Memory B cell (primary cell): Measurements from ENCODE around the gene CHAMP1.
"Not testable (repeated sequence)": the region's sequence is repeated elsewhere in the genome, so short reads cannot be mapped to it uniquely, and the experiment has no call there.

Experiments used
- ATAC-seq: fragments of 150-1000 bp; cut with Tn5 transposase; 2 replicates; pipeline ENCODE4 v1.10.0; 2021; ENCODE audit warnings: low read depth, mild to moderate bottlenecking, moderate library complexity
- DNase-seq, 2 donors: peaks; one replicate each; pipeline ENCODE4 v3.0.0; 2022; ENCODE audit warnings: low spot score in 2 of 2
- H3K27ac Mint-ChIP-seq: one replicate; pipeline ENCODE4 v1.8.0; 2022; ENCODE audit warnings: mild to moderate bottlenecking, moderate library complexity, mixed read lengths
- H3K27me3 Mint-ChIP-seq: one replicate; pipeline ENCODE4 v1.8.0; 2022; ENCODE audit warnings: mixed read lengths
- H3K36me3 Mint-ChIP-seq: one replicate; pipeline ENCODE4 v1.8.0; 2022; ENCODE audit warnings: mild to moderate bottlenecking, mixed read lengths
- H3K4me1 Mint-ChIP-seq: one replicate; pipeline ENCODE4 v1.8.0; 2022; ENCODE audit warnings: mixed read lengths
- H3K4me3 Mint-ChIP-seq: one replicate; pipeline ENCODE4 v1.8.0; 2022; ENCODE audit warnings: mild to moderate bottlenecking, moderate library complexity, mixed read lengths
- H3K9me3 Mint-ChIP-seq: one replicate; pipeline ENCODE4 v1.8.0; 2022; ENCODE audit warnings: mixed read lengths

CHAMP1 gene

DNA sequence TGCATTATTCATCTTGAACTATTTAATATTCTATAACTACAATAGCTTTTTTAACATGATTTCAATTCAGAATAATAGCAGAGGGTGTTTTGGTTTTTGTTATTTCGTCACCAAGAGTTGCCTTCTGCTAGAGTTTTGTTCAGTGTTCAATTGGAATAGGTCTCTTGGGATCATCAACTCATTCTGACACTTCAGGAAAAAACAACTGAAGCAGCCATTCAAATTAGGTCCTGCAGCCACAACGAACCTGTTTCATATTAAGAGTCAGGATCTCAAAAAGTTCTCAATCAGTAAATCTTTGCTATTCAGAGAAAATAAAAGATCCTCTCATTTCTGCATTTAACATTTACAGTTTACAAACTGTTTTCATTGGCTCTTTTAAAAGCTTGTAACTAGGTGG lies 2.4 kb upstream of the CHAMP1 start:
- no peaks in the 10 kb centered on the region for H3K9me3 Mint-ChIP-seq
- peaks cover 2% of the 10 kb centered on the region for H3K36me3 Mint-ChIP-seq
- DNase-seq, result no peak
- H3K4me3 Mint-ChIP-seq, result no peak overlapping the region
- H3K27me3 Mint-ChIP-seq, result no peaks in the 10 kb centered on the region
- no peak overlapping the region for H3K27ac Mint-ChIP-seq
- peaks cover 22% of the 10 kb centered on the region for H3K4me1 Mint-ChIP-seq
- no peak for ATAC-seq

- H3K4me1 Mint-ChIP-seq, result peaks cover 22% of the 10 kb centered on the region
- H3K27me3 Mint-ChIP-seq, result no peaks in the 10 kb centered on the region
- no peaks in the 10 kb centered on the region for H3K9me3 Mint-ChIP-seq
- ATAC-seq (peak; percentile 25), DNase-seq (no peak)
- peak overlapping the region; percentile 95 for H3K4me3 Mint-ChIP-seq
- H3K36me3 Mint-ChIP-seq, result no peaks in the 10 kb centered on the region
- peak overlapping the region; percentile 92 for H3K27ac Mint-ChIP-seq
Measured at GRCh38 chr13:114313061-114313860, 1.0 kb upstream of the CHAMP1 start.

GRCh38 chr13:114315074-114315785 lies 927 bp downstream of the CHAMP1 start:
- Mint-ChIP-seq H3K4me3 (peak overlapping the region; percentile 87), H3K27ac (peak overlapping the region; percentile 92), H3K36me3 (peaks cover 10% of the 10 kb centered on the region), H3K9me3 (no peaks in the 10 kb centered on the region), H3K4me1 (peaks cover 32% of the 10 kb centered on the region), H3K27me3 (no peaks in the 10 kb centered on the region)
- peak; percentile 56 for ATAC-seq
- peak in 1 of 2 donors; percentile 17 for DNase-seq

DNA sequence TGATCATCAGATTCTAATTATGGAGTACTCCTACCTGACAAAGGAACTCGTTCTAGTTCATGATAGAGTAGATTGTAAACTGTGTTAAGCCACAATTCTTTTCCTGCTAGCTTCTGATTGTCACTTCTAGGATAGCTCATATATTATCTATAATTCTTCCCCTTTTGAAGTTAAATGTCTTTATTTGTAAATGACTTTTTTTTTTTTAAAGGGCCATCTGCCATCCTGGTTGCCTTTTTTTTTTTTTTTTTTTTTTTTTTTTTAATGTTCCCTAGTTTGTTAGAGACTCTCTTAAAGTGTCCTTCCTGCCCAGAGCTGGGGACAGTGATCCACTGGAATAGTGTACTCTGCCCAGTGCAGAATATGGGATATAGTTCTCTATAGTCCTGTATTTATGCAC lies 4.3 kb downstream of the CHAMP1 start:
- DNase-seq (no peak), ATAC-seq (no peak)
- peak overlapping the region; percentile 45 for H3K27ac Mint-ChIP-seq
- no peaks in the 10 kb centered on the region for H3K27me3 Mint-ChIP-seq
- peaks cover 29% of the 10 kb centered on the region for H3K4me1 Mint-ChIP-seq
- H3K36me3 Mint-ChIP-seq, result peaks cover 20% of the 10 kb centered on the region
- no peak overlapping the region for H3K4me3 Mint-ChIP-seq
- H3K9me3 Mint-ChIP-seq, result no peaks in the 10 kb centered on the region

DNA sequence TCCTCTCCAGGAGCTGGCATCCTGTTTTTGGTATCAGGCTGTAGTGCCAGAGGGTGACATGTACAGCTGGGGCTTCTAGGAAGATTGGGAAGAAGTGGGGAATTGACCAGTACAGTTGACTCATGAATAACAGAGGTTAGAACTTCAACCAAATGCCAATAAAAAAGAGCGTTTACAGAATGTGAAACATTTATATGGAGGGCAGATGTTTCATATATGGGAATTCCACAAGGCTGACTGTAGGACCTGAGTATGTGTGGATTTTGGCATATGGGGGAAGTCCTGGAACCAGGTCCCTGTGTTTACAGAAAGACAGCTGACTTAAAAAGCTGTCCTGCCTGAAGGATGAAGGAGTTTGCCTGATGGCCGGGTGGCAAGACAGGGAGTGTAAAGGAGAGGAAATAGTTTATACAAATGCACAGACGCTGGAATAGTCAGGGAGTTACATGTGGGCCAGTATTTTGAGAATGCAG lies 5.2 kb downstream of the CHAMP1 start:
- no peak for ATAC-seq
- no peak overlapping the region for H3K4me3 Mint-ChIP-seq
- no peak for DNase-seq
- H3K27me3 Mint-ChIP-seq, result no peaks in the 10 kb centered on the region
- H3K27ac Mint-ChIP-seq, result peak overlapping the region; percentile 45
- H3K9me3 Mint-ChIP-seq, result no peaks in the 10 kb centered on the region
- peaks cover 28% of the 10 kb centered on the region for H3K36me3 Mint-ChIP-seq
- H3K4me1 Mint-ChIP-seq, result peaks cover 27% of the 10 kb centered on the region

GRCh38 chr13:114320065-114320464 lies 5.8 kb downstream of the CHAMP1 start:
- ATAC-seq, result no peak
- Mint-ChIP-seq H3K36me3 (peaks cover 32% of the 10 kb centered on the region), H3K9me3 (no peaks in the 10 kb centered on the region), H3K27ac (peak overlapping the region; percentile 45), H3K4me3 (no peak overlapping the region), H3K4me1 (peaks cover 24% of the 10 kb centered on the region), H3K27me3 (no peaks in the 10 kb centered on the region)
- no peak for DNase-seq

DNA sequence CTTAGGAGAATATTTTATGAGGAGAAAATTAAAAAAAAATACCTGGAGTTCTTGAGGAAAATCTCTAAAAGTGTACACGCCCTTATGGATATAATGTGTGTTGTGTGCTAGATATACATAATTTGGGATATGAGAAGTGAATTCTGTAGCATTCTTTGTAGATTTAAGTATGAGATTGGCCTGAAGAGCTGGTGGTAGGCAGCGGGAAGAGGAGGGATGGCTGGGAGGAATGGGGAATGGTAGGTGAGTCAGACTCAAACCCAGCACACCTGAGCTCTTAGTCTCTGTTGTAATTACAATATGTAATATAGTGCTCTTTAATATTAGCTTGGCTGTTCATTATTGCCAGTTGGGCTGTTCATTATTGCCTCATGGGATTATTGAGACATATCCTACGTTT lies 7.0 kb downstream of the CHAMP1 start:
- ATAC-seq, result no peak
- H3K27ac Mint-ChIP-seq, result no peak overlapping the region
- no peaks in the 10 kb centered on the region for H3K27me3 Mint-ChIP-seq
- peaks cover 38% of the 10 kb centered on the region for H3K36me3 Mint-ChIP-seq
- H3K9me3 Mint-ChIP-seq, result no peaks in the 10 kb centered on the region
- no peak overlapping the region for H3K4me3 Mint-ChIP-seq
- peaks cover 24% of the 10 kb centered on the region for H3K4me1 Mint-ChIP-seq
- DNase-seq, result no peak

GRCh38 chr13:114323349-114323748 lies 9.0 kb downstream of the CHAMP1 start:
- Mint-ChIP-seq H3K27me3 (no peaks in the 10 kb centered on the region), H3K4me3 (no peak overlapping the region), H3K4me1 (peaks cover 31% of the 10 kb centered on the region), H3K36me3 (peaks cover 43% of the 10 kb centered on the region), H3K9me3 (no peaks in the 10 kb centered on the region), H3K27ac (no peak overlapping the region)
- ATAC-seq, result no peak
- DNase-seq, result no peak

DNA sequence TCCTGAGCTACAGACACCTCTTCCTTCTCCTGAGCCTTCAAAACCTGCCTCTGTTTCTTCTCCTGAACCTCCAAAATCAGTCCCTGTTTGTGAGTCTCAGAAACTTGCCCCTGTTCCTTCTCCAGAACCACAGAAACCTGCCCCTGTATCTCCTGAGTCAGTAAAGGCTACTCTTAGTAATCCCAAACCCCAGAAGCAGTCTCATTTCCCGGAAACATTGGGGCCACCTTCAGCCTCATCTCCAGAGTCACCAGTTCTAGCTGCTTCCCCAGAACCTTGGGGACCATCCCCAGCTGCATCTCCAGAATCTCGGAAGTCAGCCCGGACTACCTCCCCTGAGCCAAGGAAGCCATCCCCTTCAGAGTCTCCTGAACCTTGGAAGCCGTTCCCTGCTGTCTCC lies 10.0 kb downstream of the CHAMP1 start:
- ATAC-seq (no peak), DNase-seq (no peak)
- Mint-ChIP-seq H3K36me3 (peaks cover 40% of the 10 kb centered on the region), H3K27ac (peak overlapping the region; percentile 85), H3K4me3 (no peak overlapping the region), H3K9me3 (no peaks in the 10 kb centered on the region), H3K4me1 (peaks cover 28% of the 10 kb centered on the region), H3K27me3 (no peaks in the 10 kb centered on the region)

DNA sequence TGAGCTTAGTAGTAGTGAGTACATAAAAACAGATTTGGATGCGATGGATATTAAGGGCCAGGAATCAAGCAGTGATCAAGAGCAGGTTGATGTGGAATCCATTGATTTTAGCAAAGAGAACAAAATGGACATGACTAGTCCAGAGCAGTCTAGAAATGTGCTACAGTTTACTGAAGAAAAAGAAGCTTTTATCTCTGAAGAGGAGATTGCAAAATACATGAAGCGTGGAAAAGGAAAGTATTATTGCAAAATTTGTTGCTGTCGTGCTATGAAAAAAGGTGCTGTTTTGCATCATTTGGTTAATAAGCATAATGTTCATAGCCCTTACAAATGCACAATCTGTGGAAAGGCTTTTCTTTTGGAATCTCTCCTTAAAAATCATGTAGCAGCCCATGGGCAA lies 11.4 kb downstream of the CHAMP1 start:
- H3K27me3 Mint-ChIP-seq, result no peaks in the 10 kb centered on the region
- H3K27ac Mint-ChIP-seq, result peak overlapping the region; percentile 85
- ATAC-seq, result no peak
- H3K4me3 Mint-ChIP-seq, result no peak overlapping the region
- H3K36me3 Mint-ChIP-seq, result peaks cover 30% of the 10 kb centered on the region
- no peaks in the 10 kb centered on the region for H3K9me3 Mint-ChIP-seq
- no peak for DNase-seq
- H3K4me1 Mint-ChIP-seq, result peaks cover 18% of the 10 kb centered on the region

- Mint-ChIP-seq H3K27ac (peak overlapping the region; percentile 50), H3K4me3 (no peak overlapping the region), H3K36me3 (peaks cover 23% of the 10 kb centered on the region), H3K27me3 (no peaks in the 10 kb centered on the region), H3K9me3 (no peaks in the 10 kb centered on the region), H3K4me1 (peaks cover 14% of the 10 kb centered on the region)
- DNase-seq (no peak), ATAC-seq (no peak)
Measured at GRCh38 chr13:114328034-114328433, 13.7 kb downstream of the CHAMP1 start.

GRCh38 chr13:114328595-114328994 lies 14.3 kb downstream of the CHAMP1 start:
- H3K36me3 Mint-ChIP-seq, result peaks cover 23% of the 10 kb centered on the region

GRCh38 chr13:114330086-114330485 lies 15.8 kb downstream of the CHAMP1 start:
- H3K9me3 Mint-ChIP-seq, result no peaks in the 10 kb centered on the region
- ATAC-seq, result no peak

More at GRCh38 chr13:114328595-114328994, 14.3 kb downstream of the CHAMP1 start:
- ATAC-seq, result no peak
- Mint-ChIP-seq H3K27ac (peak overlapping the region; percentile 50), H3K27me3 (no peaks in the 10 kb centered on the region), H3K9me3 (no peaks in the 10 kb centered on the region), H3K4me3 (no peak overlapping the region), H3K4me1 (peaks cover 14% of the 10 kb centered on the region)
- no peak for DNase-seq

DNA sequence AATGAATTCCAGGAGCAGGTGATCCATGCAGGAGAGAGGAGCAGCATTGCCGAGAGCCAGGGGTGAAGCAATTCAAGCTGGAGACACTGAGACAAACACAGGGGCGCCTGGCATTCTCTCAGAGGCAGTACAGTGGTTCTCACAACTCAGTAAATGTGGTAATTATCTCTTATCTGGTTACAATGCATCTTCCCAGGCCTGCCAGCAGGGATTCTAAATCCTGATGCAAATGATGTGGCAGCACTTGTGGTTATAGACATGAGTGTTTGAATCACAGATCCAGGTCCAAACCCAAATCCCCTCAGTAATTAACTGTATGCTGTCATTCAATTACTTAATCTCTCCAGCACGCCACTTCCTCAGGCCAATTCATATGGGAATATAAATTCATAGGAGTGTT lies 19.6 kb downstream of the CHAMP1 start:
- Mint-ChIP-seq H3K27ac (peak overlapping the region; percentile 83), H3K4me3 (peak overlapping the region; percentile 68), H3K4me1 (peaks cover 14% of the 10 kb centered on the region)
- not testable (repeated sequence) for H3K27me3 Mint-ChIP-seq, DNase-seq, H3K36me3 Mint-ChIP-seq, ATAC-seq, H3K9me3 Mint-ChIP-seq

More at GRCh38 chr13:114330086-114330485, 15.8 kb downstream of the CHAMP1 start:
- H3K36me3 Mint-ChIP-seq, result peaks cover 10% of the 10 kb centered on the region
- H3K4me3 Mint-ChIP-seq, result no peak overlapping the region
- DNase-seq, result no peak
- no peak overlapping the region for H3K27ac Mint-ChIP-seq
- H3K27me3 Mint-ChIP-seq, result no peaks in the 10 kb centered on the region
- peaks cover 25% of the 10 kb centered on the region for H3K4me1 Mint-ChIP-seq
